Measurements from ENCODE around the gene TSHZ3. TPM values are rescaled to one million over a fixed set of nuclear protein-coding genes. Genes with fewer than 3 reads are reported as not detected.

The TSHZ3 gene
- total RNA-seq, 1 donor from 2014 or later, result 17.0 TPM

- no peaks in the 10 kb centered on the region for H3K27me3 Mint-ChIP-seq (ENCODE audit: low read depth)
Observed at GRCh38 chr19:31300422-31300821, 48.8 kb downstream of the TSHZ3 start.

DNA sequence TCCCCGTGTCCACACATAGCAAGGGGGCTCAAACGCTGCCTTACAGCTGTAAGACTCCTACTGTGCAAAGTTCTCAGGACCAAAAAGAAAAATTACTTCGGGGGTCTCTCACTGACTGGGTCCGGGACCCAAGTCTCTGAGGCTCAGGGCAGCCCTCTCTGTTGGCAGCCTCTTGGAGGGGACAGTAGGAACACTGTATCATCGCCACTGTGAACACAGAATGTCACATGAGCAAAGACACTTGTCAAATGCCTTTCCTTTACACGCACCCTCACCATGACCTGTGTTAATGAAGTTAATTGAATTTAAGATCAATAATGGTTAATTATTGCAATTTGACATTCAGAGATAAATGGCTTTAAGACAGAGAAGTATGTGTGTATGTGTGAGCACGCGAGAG is 49.6 kb downstream of the TSHZ3 start:
- TF ChIP-seq, protein P1, sequence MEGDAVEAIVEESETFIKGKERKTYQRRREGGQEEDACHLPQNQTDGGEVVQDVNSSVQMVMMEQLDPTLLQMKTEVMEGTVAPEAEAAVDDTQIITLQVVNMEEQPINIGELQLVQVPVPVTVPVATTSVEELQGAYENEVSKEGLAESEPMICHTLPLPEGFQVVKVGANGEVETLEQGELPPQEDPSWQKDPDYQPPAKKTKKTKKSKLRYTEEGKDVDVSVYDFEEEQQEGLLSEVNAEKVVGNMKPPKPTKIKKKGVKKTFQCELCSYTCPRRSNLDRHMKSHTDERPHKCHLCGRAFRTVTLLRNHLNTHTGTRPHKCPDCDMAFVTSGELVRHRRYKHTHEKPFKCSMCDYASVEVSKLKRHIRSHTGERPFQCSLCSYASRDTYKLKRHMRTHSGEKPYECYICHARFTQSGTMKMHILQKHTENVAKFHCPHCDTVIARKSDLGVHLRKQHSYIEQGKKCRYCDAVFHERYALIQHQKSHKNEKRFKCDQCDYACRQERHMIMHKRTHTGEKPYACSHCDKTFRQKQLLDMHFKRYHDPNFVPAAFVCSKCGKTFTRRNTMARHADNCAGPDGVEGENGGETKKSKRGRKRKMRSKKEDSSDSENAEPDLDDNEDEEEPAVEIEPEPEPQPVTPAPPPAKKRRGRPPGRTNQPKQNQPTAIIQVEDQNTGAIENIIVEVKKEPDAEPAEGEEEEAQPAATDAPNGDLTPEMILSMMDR (IDR thresholded peaks at IDR 0.05), result no peak
- no peak for DNase-seq (ENCODE audit: low spot score)
- Mint-ChIP-seq H3K4me3 (ENCODE audit: unreplicated experiment) (no peak overlapping the region), H3K4me1 (ENCODE audit: low read depth) (no peaks in the 10 kb centered on the region), H3K27me3 (ENCODE audit: low read depth) (no peaks in the 10 kb centered on the region), H3K27ac (ENCODE audit: unreplicated experiment) (no peak overlapping the region), H3K36me3 (ENCODE audit: low read depth) (peaks cover 2% of the 10 kb centered on the region), H3K9me3 (ENCODE audit: low read depth) (no peaks in the 10 kb centered on the region)

More at GRCh38 chr19:31300422-31300821, 48.8 kb downstream of the TSHZ3 start:
- Mint-ChIP-seq H3K36me3 (ENCODE audit: low read depth) (peaks cover 2% of the 10 kb centered on the region), H3K27ac (ENCODE audit: unreplicated experiment) (no peak overlapping the region), H3K9me3 (ENCODE audit: low read depth) (no peaks in the 10 kb centered on the region), H3K4me1 (ENCODE audit: low read depth) (no peaks in the 10 kb centered on the region), H3K4me3 (ENCODE audit: unreplicated experiment) (no peak overlapping the region)
- TF ChIP-seq, protein P1 (IDR thresholded peaks at IDR 0.05), result no peak
- DNase-seq (ENCODE audit: low spot score), result no peak

- no peak for DNase-seq (ENCODE audit: low spot score)
- Mint-ChIP-seq H3K4me1 (ENCODE audit: low read depth) (no peaks in the 10 kb centered on the region), H3K27me3 (ENCODE audit: low read depth) (no peaks in the 10 kb centered on the region), H3K4me3 (ENCODE audit: unreplicated experiment) (no peak overlapping the region), H3K36me3 (ENCODE audit: low read depth) (peaks cover 4% of the 10 kb centered on the region), H3K9me3 (ENCODE audit: low read depth) (no peaks in the 10 kb centered on the region), H3K27ac (ENCODE audit: unreplicated experiment) (no peak overlapping the region)
- TF ChIP-seq, protein P1 (IDR thresholded peaks at IDR 0.05), result no peak
Observed at GRCh38 chr19:31297991-31298390, 51.2 kb downstream of the TSHZ3 start.

DNA sequence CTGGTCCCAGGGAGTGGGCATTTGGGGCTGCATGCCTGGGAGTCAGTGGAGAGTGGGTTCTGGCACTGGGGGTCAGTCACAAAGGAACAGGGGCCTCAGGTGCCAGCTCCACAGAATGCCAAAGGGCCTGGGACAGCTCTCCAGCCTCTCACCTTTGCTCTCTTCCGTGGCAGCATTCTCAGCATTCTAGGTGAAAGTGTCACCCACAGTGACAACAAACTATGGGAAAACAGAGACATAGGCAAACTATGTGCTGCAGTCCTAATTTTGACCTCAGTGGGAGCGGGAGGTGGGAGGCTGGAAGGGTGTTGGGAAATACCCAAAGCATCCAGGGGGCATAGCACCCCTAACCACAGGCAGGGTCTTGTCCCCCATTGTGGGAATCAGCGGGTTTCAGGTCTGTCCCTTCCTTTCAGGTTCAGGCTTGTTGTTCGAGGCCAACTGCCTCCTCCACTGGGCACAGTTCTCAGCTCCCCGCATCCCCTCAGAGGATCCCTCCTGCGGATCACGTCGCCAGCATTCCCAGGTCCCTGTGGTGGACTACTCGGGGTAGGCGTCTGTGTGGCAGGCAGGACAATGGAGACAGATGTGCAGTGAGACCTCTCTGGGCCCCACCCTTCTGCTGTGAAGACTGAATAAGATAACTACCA is 52.4 kb downstream of the TSHZ3 start:
- Mint-ChIP-seq H3K4me1 (ENCODE audit: low read depth) (no peaks in the 10 kb centered on the region), H3K27me3 (ENCODE audit: low read depth) (no peaks in the 10 kb centered on the region), H3K36me3 (ENCODE audit: low read depth) (peaks cover 4% of the 10 kb centered on the region), H3K4me3 (ENCODE audit: unreplicated experiment) (no peak overlapping the region), H3K27ac (ENCODE audit: unreplicated experiment) (no peak overlapping the region), H3K9me3 (ENCODE audit: low read depth) (no peaks in the 10 kb centered on the region)
- TF ChIP-seq, protein P1 (IDR thresholded peaks at IDR 0.05), result no peak
- DNase-seq (ENCODE audit: low spot score), result no peak

DNA sequence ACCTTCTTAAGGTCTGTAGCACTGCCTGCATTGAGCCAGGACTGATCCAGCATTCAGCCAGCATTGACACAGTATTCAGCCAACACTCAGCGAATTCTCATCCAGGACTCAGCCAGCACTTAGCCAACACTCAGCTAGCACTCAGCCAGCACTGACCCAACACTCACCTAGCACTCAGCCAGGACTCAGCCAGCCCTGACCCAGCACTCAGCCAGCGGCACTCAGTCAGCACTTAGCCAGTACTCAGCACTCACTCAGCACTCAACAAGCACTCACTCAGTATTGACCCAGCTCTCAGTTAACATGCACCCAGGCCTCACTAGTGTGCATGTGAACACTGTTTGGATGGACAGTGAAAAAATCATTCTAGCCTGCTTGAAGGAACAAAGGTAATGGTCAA is 55.0 kb downstream of the TSHZ3 start:
- H3K36me3 Mint-ChIP-seq (ENCODE audit: low read depth), result peaks cover 4% of the 10 kb centered on the region
- no peaks in the 10 kb centered on the region for H3K4me1 Mint-ChIP-seq (ENCODE audit: low read depth)
- TF ChIP-seq, protein P1 (IDR thresholded peaks at IDR 0.05), result no peak
- no peaks in the 10 kb centered on the region for H3K9me3 Mint-ChIP-seq (ENCODE audit: low read depth)
- H3K4me3 Mint-ChIP-seq (ENCODE audit: unreplicated experiment), result no peak overlapping the region
- DNase-seq (ENCODE audit: low spot score), result no peak
- H3K27me3 Mint-ChIP-seq (ENCODE audit: low read depth), result no peaks in the 10 kb centered on the region
- no peak overlapping the region for H3K27ac Mint-ChIP-seq (ENCODE audit: unreplicated experiment)

Measured in chondrocyte (in vitro differentiated cells).